BE2C (cell line): ENCODE results near the gene ANKRD11.

ENCODE experiments used
- DNase-seq: peaks from one replicate; pipeline ENCODE4 v3.0.0-alpha.2; 2020
- H3K27me3 ChIP-seq: fragments of 250-450 bp; sonication (Bioruptor Pico); 2 replicates; pipeline ENCODE4 v1.5.1; 2020; ENCODE audit warnings: mild to moderate bottlenecking
- H3K36me3 ChIP-seq: fragments of 250-450 bp; sonication (Bioruptor Pico); 2 replicates; pipeline ENCODE4 v1.5.1; 2020; ENCODE audit warnings: mild to moderate bottlenecking
- H3K4me1 ChIP-seq: fragments of 250-450 bp; sonication (Bioruptor Pico); 2 replicates; pipeline ENCODE4 v1.5.1; 2020
- H3K4me3 ChIP-seq: 2 replicates; pipeline ENCODE4 v1.5.1; 2011; ENCODE audit warnings: low read depth, low read length
- H3K9me3 ChIP-seq: fragments of 250-450 bp; sonication (Bioruptor Pico); 2 replicates; pipeline ENCODE4 v1.5.1; 2020
- TF ChIP-seq, protein P1 (sequence below): IDR thresholded peaks from 2 replicates; pipeline ENCODE4 v1.5.1; 2012; ENCODE audit warnings: mild to moderate bottlenecking, low read depth, low read length

Gene ANKRD11

GRCh38 chr16:89482150-89482816, 8.1 kb downstream of the ANKRD11 start:
- TF ChIP-seq, protein P1, sequence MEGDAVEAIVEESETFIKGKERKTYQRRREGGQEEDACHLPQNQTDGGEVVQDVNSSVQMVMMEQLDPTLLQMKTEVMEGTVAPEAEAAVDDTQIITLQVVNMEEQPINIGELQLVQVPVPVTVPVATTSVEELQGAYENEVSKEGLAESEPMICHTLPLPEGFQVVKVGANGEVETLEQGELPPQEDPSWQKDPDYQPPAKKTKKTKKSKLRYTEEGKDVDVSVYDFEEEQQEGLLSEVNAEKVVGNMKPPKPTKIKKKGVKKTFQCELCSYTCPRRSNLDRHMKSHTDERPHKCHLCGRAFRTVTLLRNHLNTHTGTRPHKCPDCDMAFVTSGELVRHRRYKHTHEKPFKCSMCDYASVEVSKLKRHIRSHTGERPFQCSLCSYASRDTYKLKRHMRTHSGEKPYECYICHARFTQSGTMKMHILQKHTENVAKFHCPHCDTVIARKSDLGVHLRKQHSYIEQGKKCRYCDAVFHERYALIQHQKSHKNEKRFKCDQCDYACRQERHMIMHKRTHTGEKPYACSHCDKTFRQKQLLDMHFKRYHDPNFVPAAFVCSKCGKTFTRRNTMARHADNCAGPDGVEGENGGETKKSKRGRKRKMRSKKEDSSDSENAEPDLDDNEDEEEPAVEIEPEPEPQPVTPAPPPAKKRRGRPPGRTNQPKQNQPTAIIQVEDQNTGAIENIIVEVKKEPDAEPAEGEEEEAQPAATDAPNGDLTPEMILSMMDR: no peak
- peaks cover 16% of the 10 kb centered on the region for H3K36me3 ChIP-seq
- H3K27me3 ChIP-seq: no peaks in the 10 kb centered on the region
- H3K4me3 ChIP-seq: no peak overlapping the region
- peaks cover 5% of the 10 kb centered on the region for H3K4me1 ChIP-seq
- DNase-seq: no peak
- H3K9me3 ChIP-seq: no peaks in the 10 kb centered on the region

DNA sequence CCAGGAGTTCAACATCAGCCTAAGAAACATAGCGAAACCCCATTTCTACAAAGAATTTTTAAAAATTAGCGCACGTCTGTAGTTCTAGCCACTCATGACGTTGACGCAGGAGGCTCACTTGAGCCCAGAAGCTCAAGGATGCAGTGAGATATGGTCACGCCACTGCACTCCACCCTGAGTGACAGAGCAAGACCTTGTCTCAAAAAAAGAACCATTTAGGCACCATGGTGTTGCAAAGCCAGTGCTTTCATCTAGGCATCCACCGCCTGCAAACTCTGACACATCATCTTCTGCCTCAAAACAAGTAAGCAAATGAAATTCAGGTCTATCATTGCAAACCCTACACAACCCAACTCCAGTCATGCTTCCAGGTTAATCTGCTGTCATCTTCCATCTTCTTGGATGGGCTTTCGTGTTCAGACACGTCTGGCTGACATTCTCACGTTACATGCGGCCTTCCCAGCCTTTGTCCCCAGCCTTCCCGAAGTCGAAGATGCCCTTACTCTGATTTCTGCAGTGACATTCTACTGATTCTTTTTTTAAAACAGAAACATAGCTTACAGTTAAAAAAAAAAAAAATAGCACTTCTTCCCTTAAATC, 8.9 kb downstream of the ANKRD11 start:
- H3K4me1 ChIP-seq: peaks cover 5% of the 10 kb centered on the region
- TF ChIP-seq, protein P1: no peak
- H3K36me3 ChIP-seq: peaks cover 11% of the 10 kb centered on the region
- no peaks in the 10 kb centered on the region for H3K27me3 ChIP-seq
- H3K9me3 ChIP-seq: no peaks in the 10 kb centered on the region
- no peak overlapping the region for H3K4me3 ChIP-seq
- DNase-seq: no peak

GRCh38 chr16:89478576-89479221, 11.7 kb downstream of the ANKRD11 start:
- no peak for DNase-seq
- TF ChIP-seq, protein P1: no peak
- peaks cover 3% of the 10 kb centered on the region for H3K4me1 ChIP-seq

GRCh38 chr16:89476811-89477261, 13.5 kb downstream of the ANKRD11 start:
- H3K36me3 ChIP-seq: peaks cover 4% of the 10 kb centered on the region; the same call in 1 of the 2 replicates
- TF ChIP-seq, protein P1: no peak
- H3K4me1 ChIP-seq: peaks cover 6% of the 10 kb centered on the region
- H3K27me3 ChIP-seq: no peaks in the 10 kb centered on the region
- no peak for DNase-seq
- H3K9me3 ChIP-seq: no peaks in the 10 kb centered on the region; the same call in 1 of the 2 replicates
- H3K4me3 ChIP-seq: no peak overlapping the region

More at GRCh38 chr16:89478576-89479221, 11.7 kb downstream of the ANKRD11 start:
- no peak overlapping the region for H3K4me3 ChIP-seq
- no peaks in the 10 kb centered on the region; the same call in 1 of the 2 replicates for H3K9me3 ChIP-seq
- H3K27me3 ChIP-seq: no peaks in the 10 kb centered on the region
- peaks cover 11% of the 10 kb centered on the region for H3K36me3 ChIP-seq

GRCh38 chr16:89476379-89476778, 14.0 kb downstream of the ANKRD11 start:
- Histone ChIP-seq H3K4me1 (peaks cover 7% of the 10 kb centered on the region), H3K27me3 (no peaks in the 10 kb centered on the region), H3K4me3 (no peak overlapping the region), H3K36me3 (peaks cover 4% of the 10 kb centered on the region; the same call in 1 of the 2 replicates), H3K9me3 (no peaks in the 10 kb centered on the region; the same call in 1 of the 2 replicates)
- DNase-seq: no peak
- TF ChIP-seq, protein P1: no peak

DNA sequence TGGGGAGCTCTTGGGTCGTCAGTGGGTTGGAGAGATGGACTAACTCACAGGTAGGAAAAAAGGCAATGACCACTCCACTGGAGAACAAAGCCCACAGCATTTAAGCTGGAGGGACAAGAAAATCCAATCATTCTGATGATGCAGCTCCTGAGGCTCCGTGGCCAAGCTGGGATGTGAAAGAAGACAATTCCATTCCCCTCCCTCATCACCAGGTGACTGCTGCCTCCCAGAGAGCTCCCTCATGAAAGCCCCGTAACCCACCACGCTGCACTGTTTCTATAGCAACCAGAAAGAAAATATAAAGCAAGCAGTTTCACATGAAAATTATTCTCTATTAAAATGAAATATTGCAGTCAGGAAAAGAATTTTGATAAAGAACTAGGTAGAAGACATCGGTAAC, 15.2 kb downstream of the ANKRD11 start:
- DNase-seq: no peak
- peaks cover 7% of the 10 kb centered on the region for H3K4me1 ChIP-seq
- TF ChIP-seq, protein P1: no peak

More for the DNA sequence above, 15.2 kb downstream of the ANKRD11 start:
- Histone ChIP-seq H3K27me3 (no peaks in the 10 kb centered on the region), H3K4me3 (no peak overlapping the region), H3K36me3 (no peaks in the 10 kb centered on the region; the same call in 1 of the 2 replicates), H3K9me3 (no peaks in the 10 kb centered on the region; the same call in 1 of the 2 replicates)
